Astrocyte of the cerebellum (primary cell): ENCODE data around the gene TEX101.

Experiments used
- DNase-seq: peaks from one replicate; pipeline ENCODE4 v3.0.0-alpha.2; 2011; ENCODE audit warnings: low read depth
- H3K4me3 ChIP-seq: 2 replicates; pipeline ENCODE4 v1.5.1; 2011; ENCODE audit warnings: mild to moderate bottlenecking, low read depth, low read length, moderate library complexity
- CTCF ChIP-seq: IDR thresholded peaks from 2 replicates; pipeline ENCODE4 v1.5.1; 2012; ENCODE audit warnings: low read length, low read depth, moderate library complexity, mild to moderate bottlenecking; ENCODE audit errors: missing control alignments
- in situ Hi-C: cut with HindIII; loops from 2 replicates; pipeline ENCODE4 v1.10.0; 2017; ENCODE audit warnings: low sequenced_read_pairs

TEX101 gene

DNA sequence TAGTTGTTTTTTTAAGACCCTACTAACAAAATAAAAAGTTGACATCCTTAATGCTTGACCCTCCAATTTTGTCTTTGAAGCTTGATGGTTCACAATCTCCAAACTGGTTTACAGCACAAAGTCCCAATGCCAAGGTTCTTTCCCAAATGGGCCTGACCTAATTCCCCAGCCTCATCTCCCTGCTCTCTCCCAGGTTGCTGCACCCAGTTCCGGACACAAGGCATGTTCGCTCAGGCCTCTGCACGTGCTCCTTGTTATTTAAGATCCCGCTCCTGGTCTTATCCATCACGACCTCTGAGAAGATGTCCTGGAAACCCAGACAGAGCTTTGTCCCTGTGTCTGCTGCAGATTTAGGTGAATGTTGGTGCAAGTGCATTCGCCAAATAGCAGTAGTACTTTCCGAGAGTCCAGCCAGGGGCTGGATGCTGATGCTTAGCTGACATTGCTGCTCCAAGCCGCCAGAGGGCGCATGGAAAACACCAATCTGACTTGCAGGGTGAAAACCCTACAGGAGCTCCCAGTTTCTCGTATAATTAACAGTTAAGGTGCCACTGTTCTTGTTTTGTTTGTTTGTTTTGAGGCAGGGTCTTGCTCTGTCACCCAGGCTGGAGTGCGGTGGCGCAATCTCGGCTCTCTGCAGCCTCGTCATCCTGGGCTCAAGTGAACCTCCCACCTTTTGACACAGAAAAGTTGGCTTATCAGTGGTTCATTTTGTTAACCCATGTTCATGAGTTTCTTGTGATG is 32.2 kb downstream of the TEX101 start:
- in situ Hi-C loops, result loop anchor here (5.0 kb wide), 1 partner anchor 80 kb away; the partner anchor contains the start of gene ETHE1
- DNase-seq, result peak; percentile 59
- H3K4me3 ChIP-seq, result no peak overlapping the region
- TF ChIP-seq CTCF, result peak; percentile 94

DNA sequence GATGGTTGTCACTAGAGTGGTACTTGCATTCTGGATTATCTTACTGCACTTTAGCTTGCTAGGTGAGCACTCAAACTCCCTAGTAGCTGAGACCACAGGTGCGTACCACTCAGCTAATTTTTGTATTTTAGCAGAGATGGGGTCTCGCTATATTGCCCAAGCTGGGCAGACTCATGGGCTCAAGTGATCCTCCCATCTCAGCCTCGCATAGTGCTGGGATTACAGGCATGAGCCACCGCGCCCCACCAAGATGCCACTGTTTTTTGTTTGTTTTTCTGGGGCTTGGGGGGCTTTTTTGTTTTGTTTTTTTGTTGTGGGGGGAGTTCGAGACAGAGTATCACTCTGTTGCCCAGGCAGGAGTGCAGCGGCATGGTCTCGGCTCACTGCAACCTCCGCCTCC is 33.0 kb downstream of the TEX101 start:
- in situ Hi-C loops, result loop anchor here (5.0 kb wide), 1 partner anchor 80 kb away; the partner anchor contains the start of gene ETHE1
- no peak for TF ChIP-seq CTCF
- no peak for DNase-seq
- H3K4me3 ChIP-seq, result no peak overlapping the region

DNA sequence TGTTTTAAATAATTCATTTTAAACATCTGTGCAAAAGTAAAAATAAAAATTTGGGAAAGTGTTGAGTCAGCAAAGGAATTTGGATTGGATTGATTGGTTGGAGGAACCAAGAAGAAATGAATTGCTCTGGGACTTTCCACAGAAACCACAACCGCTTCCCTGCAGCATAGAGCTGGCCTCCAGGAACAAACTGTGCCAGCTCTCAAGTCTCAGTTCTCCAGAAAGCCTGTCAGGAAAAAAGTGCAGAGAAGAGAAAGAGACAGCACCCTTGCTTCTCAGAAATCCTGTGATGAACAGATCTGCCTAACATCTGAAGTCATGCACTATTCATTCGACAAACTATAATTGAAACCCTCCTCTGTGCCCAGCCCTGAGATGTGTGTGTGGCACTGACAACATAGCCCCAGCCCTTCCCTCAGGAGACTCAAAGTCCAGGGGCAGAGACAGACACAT is 35.9 kb downstream of the TEX101 start:
- in situ Hi-C loops, result no loop called here
- DNase-seq, result no peak
- no peak for TF ChIP-seq CTCF
- H3K4me3 ChIP-seq, result no peak overlapping the region

- no peak overlapping the region for H3K4me3 ChIP-seq
- in situ Hi-C loops, result no loop called here
- DNase-seq, result no peak
- TF ChIP-seq CTCF, result no peak
Observed at GRCh38 chr19:43452582-43452981, 37.9 kb downstream of the TEX101 start.

DNA sequence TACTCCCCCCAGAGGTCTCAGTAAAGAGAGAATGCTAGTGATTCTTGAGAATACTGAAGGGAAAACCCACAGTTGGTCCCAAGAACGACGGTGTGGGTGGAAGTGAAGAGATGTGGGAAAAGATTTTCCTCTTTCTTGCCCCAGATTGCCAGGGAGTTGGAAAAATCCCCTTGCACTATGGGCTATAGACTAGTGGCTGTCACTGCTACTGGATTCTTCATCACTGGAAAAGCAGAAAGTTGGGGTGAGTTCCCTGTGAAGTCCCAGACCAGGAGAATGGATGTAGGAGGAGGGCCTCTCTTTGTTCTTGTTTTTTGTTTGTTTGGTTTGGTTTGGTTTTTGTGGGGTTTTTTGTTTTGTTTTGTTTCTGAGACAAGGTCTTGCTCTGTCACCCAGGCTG is 39.3 kb downstream of the TEX101 start:
- TF ChIP-seq CTCF, result no peak
- in situ Hi-C loops, result no loop called here
- no peak overlapping the region for H3K4me3 ChIP-seq
- no peak for DNase-seq

DNA sequence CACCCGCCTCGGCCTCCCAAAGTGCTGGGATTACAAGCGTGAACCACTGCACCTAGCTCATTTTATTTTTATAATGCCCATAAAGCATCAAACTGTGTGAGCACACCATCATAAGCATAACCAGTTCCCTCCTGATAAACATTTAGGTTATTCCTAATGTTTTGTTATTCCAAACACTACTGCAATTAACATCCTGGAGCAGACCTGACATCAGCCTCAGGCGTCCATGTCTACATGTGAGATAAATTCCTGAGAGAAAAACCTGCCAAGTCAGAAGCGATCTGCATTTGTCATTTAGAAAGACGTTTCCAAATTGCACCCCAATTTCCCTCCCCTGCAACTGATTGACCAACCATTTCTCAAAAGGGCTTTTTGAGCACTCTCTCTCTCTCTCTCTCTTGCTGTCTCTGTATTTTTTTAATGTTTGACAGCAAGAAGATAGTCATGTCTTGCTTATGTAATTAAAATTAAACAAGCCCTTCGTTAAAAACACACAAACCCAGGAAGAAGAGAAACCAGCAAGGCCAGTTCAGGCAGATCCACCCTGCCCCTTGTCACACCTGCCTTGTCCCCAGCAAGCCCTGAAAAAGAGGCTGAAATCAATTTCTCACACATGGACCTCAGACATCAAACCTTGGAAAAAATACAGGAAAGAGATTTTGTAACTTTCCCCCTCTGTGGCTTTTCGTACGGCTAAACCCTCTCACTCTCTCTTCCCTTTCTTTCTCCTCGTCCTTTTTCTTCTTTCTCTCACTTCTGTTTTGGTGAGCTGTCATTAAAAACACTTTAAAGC is 40.8 kb downstream of the TEX101 start:
- in situ Hi-C loops, result no loop called here
- TF ChIP-seq CTCF, result no peak

More for the DNA sequence above, 40.8 kb downstream of the TEX101 start:
- H3K4me3 ChIP-seq, result no peak overlapping the region
- DNase-seq, result no peak
